HG02642 (cell line): Measurements from ENCODE around the gene HABP4.

Experiments used
- ATAC-seq: cut with Tn5 transposase; IDR thresholded peaks from one replicate; pipeline ENCODE4 v1.9.1; 2021; ENCODE audit warnings: mild to moderate bottlenecking; ENCODE audit not compliant: unreplicated experiment, poor library complexity

HABP4 gene

DNA sequence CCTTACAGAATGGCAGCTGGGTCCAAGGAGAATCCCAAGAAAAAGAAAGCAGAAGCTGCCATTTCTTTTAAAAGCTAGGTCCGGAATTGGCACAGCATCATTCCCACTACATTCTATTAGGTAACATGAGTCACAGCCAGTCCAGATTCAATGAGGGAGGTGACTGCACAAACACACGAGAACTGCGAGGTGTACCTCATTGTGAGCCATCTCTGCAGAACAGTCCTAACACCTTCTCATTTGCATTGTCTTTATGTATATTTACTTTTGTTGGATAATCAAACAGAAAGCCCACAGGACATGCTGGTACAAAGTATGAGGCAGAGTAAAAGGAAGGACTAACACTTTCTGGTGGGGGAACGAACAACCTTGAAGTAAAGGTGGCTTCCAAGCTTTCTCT lies 14.6 kb upstream of the HABP4 start:
- ATAC-seq: no peak

DNA sequence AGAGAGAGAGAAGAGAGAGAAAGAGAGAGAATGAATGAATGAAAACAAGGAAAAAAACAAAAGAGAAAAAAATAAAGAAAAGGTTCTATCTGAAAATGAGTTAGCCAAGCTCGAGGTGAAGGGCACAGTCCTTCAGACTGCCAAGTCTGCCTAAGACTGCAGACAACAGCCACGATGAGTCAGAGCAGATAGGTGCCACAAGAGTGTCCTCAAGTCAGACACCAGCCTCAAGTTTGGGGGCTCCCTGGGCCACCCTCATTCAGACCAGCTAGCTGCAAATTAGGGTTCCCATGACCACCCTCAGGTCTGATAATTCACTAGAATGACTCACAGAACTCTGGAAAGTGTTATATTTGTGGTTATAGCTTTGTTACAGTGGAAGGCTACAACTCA lies 13.9 kb upstream of the HABP4 start:
- ATAC-seq: no peak

DNA sequence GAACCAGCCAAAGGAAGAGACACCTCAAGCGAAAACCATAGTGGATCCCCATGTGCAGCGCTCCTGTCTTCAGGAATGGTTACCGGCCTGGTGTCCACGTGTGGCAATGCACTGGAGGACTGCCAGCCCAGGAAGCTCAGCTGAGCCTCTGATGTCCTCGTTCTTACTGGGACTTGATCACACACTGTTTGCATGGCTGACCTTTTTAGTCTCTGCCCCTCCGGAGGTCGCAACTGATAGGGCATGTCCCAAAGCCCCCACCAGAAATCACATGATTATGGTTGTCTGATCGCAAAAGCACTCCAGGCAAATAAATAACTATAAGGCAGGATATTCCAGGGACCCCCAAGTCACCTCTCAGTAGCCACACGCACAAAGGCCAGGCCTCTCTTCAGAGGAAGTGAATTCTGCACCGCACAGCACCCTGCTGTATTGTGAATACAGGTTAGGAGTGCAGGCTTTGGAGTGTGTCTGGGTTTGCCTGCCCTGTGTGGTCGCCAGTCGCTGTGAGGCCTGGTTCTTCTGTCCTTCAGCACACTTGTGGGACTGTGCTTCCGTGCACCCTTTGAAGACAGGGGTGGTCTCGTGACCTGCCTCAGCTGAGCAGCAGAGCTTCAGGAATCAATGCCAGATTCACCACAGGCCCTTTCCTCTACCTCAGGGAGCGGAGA lies 13.4 kb upstream of the HABP4 start:
- no peak for ATAC-seq

DNA sequence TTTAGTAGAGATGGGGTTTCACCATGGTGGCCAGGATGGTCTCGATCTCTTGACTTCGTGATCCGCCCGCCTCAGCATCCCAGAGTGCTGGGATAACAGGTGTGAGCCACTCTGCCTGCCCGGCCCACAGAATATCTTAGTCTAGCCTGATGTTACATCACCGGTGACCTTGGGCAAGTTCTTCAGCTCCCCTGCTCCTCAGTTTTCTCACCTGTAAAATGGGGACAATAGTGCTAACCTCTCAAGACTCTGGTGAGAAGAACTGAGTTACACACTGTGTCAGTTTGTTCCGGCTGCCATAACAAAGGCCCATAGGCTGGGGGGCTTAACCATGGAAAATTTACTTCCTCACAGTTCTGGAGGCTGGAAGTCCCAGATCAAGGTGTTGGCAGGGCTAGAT lies 12.5 kb upstream of the HABP4 start:
- ATAC-seq: no peak

DNA sequence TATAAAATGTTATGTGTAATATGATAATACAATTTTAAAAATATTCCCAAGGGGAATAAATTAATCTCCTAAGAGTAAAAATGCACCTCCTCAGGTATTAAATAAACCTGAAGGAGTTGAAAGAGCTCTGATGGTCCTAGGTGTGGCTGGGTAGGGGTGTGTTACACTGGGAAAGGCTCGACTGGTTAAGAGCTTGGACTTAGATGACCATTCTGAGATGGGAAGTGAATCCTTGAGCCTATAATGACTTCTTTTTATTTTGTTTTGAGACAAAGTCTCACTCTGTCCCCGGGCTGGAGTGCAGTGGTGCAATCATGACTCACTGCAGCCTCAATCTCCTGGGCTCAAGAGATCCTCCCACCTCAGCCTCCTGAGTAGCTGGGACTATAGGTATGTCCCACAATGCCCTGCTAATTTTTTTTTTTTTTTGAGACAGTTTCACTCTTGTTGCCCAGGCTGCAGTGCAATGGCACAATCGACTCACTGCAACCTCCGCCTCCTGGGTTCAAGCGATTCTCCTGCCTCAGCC lies 9.2 kb upstream of the HABP4 start:
- ATAC-seq: no peak

DNA sequence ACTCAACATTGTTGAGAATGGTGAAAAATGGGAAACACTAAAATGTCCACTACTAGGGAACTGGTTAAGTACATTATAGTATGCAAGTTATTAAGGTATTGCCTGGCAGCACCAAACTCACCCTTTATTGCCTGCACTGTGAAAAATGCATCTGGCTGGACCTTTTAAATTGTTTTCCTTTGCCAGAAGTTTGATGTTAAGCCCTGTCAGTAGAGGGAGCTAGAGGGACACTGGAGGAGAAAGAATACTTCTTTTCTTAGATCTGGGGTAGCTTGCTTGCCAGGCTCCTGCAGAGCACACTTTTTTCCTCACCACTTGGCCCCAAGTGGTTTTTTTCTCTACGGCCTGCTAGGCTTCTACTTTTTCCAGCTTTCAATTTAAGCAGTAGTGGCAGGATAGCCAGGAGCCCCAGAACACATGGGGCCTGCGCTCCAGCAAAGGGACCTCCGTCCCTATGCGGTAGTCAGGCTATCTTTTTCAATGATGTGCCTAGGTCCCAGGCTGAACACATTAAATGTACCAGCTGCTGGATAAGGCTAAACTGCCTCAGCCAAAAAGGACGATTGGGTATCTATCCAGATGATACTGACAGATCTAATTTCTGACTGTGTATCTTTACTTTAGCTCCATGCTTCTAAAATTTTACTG lies 8.0 kb upstream of the HABP4 start:
- ATAC-seq: no peak

DNA sequence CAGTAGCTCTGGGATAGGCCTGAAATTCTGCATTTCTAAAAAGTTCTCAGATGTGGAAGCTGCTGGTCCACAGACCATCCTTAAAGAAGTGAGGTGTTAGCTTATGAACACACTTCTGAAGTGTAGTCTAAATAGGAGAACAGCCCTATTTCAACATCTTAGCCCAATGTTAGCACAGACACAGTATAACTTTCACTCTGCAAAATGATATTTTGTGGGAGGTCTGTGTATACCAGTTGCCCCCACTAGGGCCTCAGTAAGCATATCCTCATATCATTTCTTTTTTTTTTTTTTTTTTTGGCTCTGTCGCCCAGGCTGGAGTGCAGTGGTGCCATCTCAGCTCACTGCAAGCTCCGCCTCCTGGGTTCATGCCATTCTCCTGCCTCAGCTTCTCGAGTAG lies 7.5 kb upstream of the HABP4 start:
- no peak for ATAC-seq

DNA sequence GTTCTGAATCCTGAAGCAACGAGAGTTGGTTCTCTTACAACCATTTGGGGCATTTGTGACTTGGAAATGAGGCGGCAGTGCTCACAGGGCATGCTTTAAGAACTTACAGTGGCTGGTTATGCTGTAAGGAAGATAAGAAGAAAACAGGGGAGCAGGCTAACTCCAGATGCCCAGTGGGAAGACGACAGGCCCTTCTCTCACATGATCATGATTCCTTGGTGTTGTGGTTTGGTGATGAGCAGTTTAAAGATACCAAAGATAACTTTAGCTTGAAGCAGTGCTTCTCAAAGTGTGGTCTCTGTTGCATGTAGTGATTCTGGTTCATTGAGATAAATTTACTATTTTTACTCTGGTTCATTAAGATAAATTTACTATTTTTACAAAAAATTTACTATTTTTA lies 2.6 kb upstream of the HABP4 start:
- no peak for ATAC-seq

DNA sequence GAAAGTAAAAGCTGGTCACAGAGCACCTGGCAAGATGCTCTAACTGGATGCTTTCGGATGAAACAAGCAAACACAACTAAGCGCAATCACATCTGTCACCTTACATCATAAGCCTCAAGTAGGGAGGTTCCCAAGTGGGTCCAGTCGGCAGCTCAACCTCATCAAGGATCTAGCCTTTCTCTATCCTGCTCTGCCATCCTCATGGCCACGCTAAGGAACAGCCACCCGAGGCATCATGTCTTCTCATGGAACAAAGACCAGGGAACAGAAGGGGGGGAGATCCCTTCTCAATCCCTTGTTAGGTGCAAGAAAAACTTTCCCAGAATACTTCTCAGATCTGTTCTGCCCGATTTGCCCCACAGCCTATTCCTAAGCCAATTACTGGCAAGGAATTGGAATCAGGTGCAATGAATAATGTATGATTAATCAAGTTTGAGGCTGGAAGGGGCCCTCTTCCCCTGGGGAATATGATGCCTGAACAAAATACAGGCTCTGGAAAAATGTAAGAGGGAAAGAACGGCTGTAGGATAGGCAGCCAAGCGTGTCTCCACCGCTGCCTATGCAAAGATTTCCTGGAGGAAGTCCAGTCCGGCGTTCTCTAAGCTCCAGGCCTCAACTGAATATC lies 1.3 kb upstream of the HABP4 start:
- no peak for ATAC-seq

DNA sequence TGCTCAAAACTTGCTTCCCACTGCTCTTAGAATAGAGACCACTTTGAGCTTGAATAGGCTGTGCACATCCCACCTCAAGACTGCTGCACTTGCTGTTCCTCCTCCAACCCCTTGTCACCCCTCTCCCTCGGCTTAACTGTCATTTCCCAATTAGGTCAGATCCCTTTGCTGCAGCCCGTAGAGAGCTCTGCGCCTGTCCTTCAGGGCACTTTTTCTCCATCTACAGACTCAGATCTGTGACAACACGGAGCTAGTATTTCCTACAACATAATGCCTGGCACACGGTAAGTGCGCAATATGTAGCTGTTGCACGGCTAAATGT lies 485 bp upstream of the HABP4 start:
- ATAC-seq: peak; percentile 18

DNA sequence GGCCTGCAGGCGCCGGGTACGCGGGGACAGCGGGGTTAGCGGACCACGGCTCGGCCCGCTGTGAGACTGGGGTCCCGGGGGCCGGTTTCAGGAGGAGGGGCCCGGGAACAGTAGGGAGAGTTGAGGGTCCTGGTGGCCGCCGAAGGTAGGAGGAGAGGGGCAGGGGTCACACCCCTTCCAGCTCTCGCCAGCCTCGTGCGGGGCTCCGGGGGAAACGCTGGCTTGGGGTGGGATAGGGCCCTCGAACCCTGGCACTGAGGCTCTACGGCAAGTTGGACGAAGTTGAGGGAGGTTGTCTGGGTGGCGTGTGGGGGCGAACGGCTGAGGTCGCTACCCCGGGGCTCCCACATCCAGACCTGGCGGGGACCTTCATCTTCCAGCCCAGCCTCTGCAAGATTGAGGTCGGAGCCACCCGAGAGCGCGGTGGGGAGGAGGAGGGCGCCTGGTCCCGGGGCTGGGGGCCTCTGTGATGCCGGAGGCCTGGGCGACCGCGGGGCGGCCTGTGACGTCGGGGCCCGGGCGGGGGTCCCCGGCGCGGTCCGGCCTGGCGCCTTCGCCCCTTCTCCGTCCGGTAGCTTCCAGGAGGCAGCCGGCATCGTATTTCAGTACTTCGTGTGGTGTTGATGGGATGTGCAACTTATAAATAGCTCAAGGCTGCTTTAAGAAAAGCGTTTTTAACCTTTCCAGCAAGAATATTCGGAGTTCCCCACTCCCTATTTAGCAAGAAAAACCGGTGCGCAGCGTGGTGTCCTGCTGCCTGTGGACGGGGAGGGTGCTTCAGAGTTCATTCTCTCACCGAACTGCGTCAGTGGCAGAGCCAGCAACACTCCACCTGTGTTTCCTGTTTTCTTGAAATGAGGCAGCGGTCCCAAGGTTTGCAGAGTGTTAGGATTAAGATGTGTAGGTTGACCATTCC lies 902 bp downstream of the HABP4 start:
- peak; percentile 5 for ATAC-seq

DNA sequence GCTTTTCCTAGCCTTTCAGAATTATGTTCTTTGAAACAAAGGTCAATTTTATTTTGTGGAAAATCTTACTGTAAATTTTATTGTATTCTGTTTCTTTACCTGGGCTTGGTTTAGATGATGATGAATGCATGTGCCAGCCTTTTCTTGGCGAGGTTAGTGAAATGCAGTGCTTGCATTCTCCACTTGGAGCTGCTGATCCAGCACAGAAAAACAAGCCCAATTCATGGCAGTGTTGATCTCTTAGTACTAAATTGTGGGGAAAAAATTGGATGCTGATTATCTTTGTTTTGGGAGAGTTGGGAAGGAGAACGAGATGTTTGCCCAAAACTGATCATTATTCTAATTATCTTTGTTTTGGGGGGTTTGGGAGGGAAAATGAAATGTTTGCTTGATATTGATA lies 3.7 kb downstream of the HABP4 start:
- no peak for ATAC-seq

DNA sequence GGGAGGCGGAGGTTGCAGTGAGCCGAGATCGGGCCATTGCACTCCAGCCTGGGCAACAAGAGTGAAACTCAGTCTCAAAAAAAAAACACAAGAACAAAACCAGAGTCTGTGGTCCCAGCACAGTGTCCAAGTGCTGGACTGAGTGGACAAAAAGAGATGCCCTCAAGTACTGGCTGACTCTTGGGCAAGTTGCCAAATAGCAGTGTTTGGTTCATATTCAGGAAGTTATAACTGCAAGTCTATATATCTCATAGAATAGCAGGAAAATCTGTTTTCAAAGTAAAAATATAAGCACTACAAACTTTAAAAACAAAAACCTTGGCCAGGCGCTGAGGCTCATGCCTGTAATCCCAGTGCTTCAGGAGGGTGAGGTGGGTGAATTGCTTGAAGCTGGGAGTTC lies 7.3 kb downstream of the HABP4 start:
- ATAC-seq: no peak

DNA sequence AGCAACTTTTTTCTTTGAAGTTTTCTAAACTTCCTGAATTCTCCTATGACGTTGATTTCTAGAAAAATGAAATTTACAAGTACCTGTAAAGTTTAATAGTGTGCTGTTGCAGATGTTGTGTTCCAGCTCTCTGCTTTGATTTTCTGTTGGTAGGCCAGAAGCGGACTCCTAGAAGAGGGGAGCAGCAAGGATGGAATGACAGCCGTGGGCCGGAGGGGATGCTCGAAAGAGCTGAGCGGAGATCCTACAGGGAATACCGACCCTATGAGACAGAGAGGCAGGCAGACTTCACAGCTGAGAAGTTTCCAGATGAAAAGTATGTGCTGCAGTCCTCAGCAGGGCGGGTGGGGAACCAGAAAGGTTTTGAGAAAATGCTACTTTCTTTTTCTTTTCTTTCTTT lies 8.3 kb downstream of the HABP4 start:
- ATAC-seq: no peak

DNA sequence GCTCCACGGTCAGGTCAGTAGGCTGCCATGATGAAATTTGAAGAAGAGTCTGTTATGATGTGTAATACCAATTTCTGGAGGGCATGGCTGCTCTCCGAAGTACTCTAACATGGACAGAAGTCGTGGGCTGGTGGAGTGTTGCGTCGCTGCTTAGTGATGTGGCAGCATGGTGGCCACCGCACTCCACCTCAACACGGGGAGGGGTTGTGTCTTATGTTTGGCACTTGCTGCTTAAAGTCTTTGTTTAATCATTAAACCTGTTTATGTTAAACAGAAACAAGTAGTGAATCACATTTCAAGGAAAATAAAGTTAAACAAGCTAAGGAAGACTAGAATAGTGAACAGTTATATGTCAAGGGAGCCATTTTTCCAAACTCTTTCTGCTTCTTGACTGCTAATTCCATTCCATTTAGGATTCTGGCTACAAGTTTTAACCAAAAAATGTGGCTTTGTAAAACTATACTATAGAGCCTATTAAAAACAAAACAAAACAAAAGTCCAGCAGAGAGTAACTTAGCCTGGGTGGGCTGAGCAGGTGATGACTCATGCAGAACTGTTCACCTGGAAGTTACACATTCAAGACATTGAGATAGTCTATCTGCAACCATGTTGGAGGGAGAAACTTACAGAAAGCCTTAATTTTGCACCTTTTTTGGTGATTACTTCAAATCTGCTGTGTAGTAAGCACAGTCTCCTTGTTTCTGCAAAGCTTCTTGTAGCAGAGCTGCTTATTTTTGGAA lies 9.5 kb downstream of the HABP4 start:
- ATAC-seq: no peak

DNA sequence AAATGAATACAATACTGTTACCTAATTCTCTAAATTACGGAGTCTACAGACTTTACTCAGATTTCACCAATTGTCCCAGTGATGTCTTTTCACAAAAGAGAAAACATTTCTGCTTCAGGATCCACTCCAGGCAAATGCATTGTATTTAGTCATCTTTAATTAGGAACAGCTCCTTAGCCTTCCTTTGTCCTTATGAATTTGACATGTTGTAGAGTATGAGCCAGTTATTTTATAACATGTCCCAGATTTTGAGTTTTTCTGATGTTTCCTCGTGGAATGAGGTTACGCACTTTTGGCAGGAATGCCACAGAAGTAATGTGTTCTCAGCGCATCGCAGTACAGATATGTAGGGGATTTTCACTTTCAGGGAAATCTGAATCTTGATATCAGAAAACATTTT lies 10.5 kb downstream of the HABP4 start:
- ATAC-seq: no peak

DNA sequence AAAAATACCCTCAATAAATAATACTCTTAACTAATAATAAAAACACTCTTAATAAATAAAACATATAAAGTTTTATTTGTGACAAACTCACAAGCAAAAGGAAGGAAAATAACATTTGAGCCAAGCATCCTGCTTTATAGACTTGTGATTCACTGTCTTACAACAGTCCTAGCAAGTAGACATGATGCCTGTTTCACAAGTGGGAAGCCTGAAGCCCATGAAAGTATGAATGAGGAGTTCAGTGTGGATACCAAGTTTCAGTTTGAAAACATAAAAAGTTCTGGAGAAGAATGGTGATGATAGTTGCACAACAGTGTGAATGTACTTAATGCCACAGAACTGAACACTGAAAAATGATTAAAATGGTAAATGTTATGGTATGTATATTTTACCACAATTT lies 10.9 kb downstream of the HABP4 start:
- ATAC-seq: no peak

DNA sequence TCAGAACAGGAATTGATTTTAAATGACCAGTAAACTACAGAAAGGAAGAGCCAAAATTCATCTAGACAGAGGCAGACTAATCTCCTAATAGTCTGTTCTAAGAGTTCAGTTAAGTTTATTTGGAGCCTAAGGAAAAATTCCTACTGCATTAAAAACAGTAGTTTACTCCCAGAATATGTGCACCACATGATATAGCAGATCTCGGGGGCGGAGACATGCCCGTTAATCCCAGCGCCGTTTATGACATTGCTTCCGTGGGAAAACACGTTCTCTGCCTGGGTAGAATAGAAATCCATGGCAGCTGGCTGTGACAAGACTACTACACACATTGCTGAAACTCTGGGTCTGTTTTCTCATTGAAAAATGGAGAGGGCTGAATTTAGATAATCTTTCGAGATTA lies 11.4 kb downstream of the HABP4 start:
- no peak for ATAC-seq

DNA sequence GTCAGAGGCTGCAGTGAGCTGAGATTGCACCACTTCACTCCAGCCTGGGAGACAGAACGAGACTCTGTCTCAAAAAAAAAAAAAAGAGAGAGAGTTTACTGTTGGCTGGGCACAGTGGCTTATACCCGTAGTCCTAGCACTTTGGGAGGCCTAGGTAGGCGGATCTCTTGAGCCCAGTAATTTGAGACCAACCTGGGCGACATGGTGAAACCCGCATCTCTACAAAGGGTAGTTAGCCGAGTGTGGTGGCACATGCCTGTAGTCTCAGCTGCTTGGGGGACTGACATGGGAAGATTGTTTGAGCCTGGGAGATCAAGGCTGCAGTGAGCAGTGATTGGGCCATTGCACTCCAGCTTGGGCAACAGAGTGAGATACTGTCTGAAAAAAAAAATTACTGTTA lies 12.6 kb downstream of the HABP4 start:
- ATAC-seq: no peak

DNA sequence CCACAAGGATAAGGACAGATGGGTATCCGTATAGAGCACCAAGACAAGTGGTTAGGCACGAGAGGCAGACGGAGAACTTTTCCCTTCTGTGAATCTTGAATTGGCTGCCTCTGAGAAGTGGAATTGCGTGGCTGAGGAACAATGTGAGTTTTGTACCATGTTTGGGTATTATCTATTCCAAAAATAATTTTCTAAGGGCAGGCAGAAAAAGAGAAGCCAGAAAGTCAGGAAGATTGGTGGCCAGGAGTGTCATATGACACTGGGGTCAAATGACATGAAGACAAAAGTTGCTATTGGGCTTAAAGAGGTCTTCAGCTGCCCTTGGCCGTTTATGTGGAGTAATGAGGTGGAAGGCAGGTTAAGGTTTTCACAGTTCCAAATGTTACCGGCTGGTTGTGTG lies 14.5 kb downstream of the HABP4 start:
- ATAC-seq: no peak
